K562 treated with DMSO at 1 percent for 24 hours (cell line): ENCODE results near the gene TBX3. TPM values are rescaled to one million over a fixed set of nuclear protein-coding genes. Genes with fewer than 3 reads are reported as not detected.

ENCODE experiments used
- total RNA-seq: library from RNA; unstranded; fragments of 300-600 nt; gene quantifications from 2 replicates; pipeline ENCODE4 v1.2.3, GENCODE V29; 2022; ENCODE audit warnings: low read depth; ENCODE audit not compliant: insufficient read depth

TBX3 gene
- total RNA-seq = 0.17 and 0.64 TPM in 2 replicates

GRCh38 chr12:114684098-114684869 lies at the start of gene TBX3:
TBX3 (minus strand) TSS chr12:114684175; CDS start chr12:114683200, 975 bp downstream.

